Hypothalamus (tissue), 51 donors: ENCODE measurements around the gene CPM.
"Not testable (repeated sequence)": the region's sequence is repeated elsewhere in the genome, so short reads cannot be mapped to it uniquely, and the experiment has no call there.

ENCODE experiments used
- DNase-seq, 51 donors: peaks; one replicate each; lab custom pipeline; 2025; lab: John Stamatoyannopoulos, UW

CPM gene

GRCh38 chr12:68811573-68811972 lies 121.4 kb downstream of the CPM start:
- DNase-seq: not testable (repeated sequence)

- not testable (repeated sequence) for DNase-seq
Observed at GRCh38 chr12:68810027-68810389, 123.0 kb downstream of the CPM start.

- DNase-seq: no peak
Observed at GRCh38 chr12:68809190-68810026, 123.6 kb downstream of the CPM start.

- DNase-seq: peak in 47 of 51 donors; percentile 10 to 72 (median 47)
Observed at GRCh38 chr12:68808388-68809189, 124.4 kb downstream of the CPM start.

GRCh38 chr12:68807576-68808387 lies 125.2 kb downstream of the CPM start, which contains the start of gene MDM2:
Gene MDM2, plus strand, starts transcription at chr12:68808177. Its CDS starts 301 bp downstream, at chr12:68808478.
- peak; percentile 36 to 94 (median 85) for DNase-seq

- peak in 10 of 51 donors; percentile 11 to 49 (median 30) for DNase-seq
Observed at GRCh38 chr12:68807274-68807575, 125.7 kb downstream of the CPM start.

- DNase-seq: no peak
Observed at GRCh38 chr12:68806488-68807237, 126.3 kb downstream of the CPM start.

- no peak for DNase-seq
Observed at GRCh38 chr12:68805592-68806120, 127.3 kb downstream of the CPM start.

- DNase-seq: no peak
Observed at GRCh38 chr12:68804657-68805591, 128.0 kb downstream of the CPM start.

GRCh38 chr12:68803948-68804656 lies 128.9 kb downstream of the CPM start:
- no peak for DNase-seq

- not testable (repeated sequence) for DNase-seq
Observed at GRCh38 chr12:68802911-68803651, 129.9 kb downstream of the CPM start.

GRCh38 chr12:68802372-68802745 lies 130.6 kb downstream of the CPM start:
- DNase-seq: not testable (repeated sequence)
